ENCODE data around the gene MIEF2. TPM values are rescaled to one million over a fixed set of nuclear protein-coding genes. Genes with fewer than 3 reads are reported as not detected.

MIEF2 gene
- total and polyA plus RNA-seq, 12 donors = 4.1 to 46.6 (median 22.9) TPM

GRCh38 chr17:18231164-18231563 is 29.3 kb upstream of the MIEF2 start:
- Histone ChIP-seq H3K4me1 (replicated peaks in 1 of 2) (peaks cover 20 to 25% of the 10 kb centered on the region in 2 donors), H3K27me3 (no peaks in the 10 kb centered on the region), H3K36me3 (replicated peaks in 1 of 2) (peaks cover 0 to 15% of the 10 kb centered on the region in 2 donors), H3K27ac (no peak overlapping the region), H3K4me3 (no peak overlapping the region), H3K9me3 (replicated peaks in 1 of 3) (no peaks in the 10 kb centered on the region)
- TF ChIP-seq POLR2A (IDR thresholded peaks at IDR 0.05) (no peak), CTCF (IDR thresholded peaks at IDR 0.05) (no peak)
- peak in 1 of 7 donors; percentile 17 for DNase-seq
- intact Hi-C loops (cut with DNase I) = no loop called here
- 65 to 76% (median 73%) methylated on average over 7 to 9 of the region's 9 CpGs for WGBS, 4 donors

GRCh38 chr17:18233803-18234518 is 26.5 kb upstream of the MIEF2 start:
- DNase-seq = no peak
- Histone ChIP-seq H3K27me3 (no peaks in the 10 kb centered on the region), H3K9me3 (replicated peaks in 1 of 3) (no peaks in the 10 kb centered on the region), H3K4me3 (no peak overlapping the region), H3K36me3 (replicated peaks in 1 of 2) (peaks cover 0 to 32% of the 10 kb centered on the region in 2 donors), H3K27ac (peak overlapping the region in 2 of 5 donors; percentile 95), H3K4me1 (replicated peaks in 1 of 2) (peaks cover 16 to 17% of the 10 kb centered on the region in 2 donors)
- intact Hi-C loops (cut with DNase I) = no loop called here
- TF ChIP-seq POLR2A (IDR thresholded peaks at IDR 0.05) = no peak
- TF ChIP-seq CTCF (IDR thresholded peaks at IDR 0.05) = no peak
- 93 to 95% (median 94%) methylated on average over 4 to 22 of the region's 22 CpGs for WGBS, 4 donors

- DNase-seq = no peak
- intact Hi-C loops (cut with DNase I) = no loop called here
- Histone ChIP-seq H3K9me3 (replicated peaks in 1 of 3) (no peaks in the 10 kb centered on the region), H3K27ac (peak overlapping the region; percentile 64 to 95 (median 89)), H3K4me1 (replicated peaks in 1 of 2) (peaks cover 16 to 17% of the 10 kb centered on the region in 2 donors), H3K4me3 (no peak overlapping the region), H3K36me3 (replicated peaks in 1 of 2) (peaks cover 0 to 32% of the 10 kb centered on the region in 2 donors), H3K27me3 (no peaks in the 10 kb centered on the region)
- TF ChIP-seq CTCF (IDR thresholded peaks at IDR 0.05) = no peak
- TF ChIP-seq POLR2A (IDR thresholded peaks at IDR 0.05) = no peak
- 92 to 96% (median 93%) methylated on average over 5 to 22 of the region's 22 CpGs for WGBS, 4 donors
Observed at GRCh38 chr17:18234853-18235380, 25.5 kb upstream of the MIEF2 start.

- 37 to 44% (median 40%) methylated on average over 7 to 14 of the region's 14 CpGs for WGBS, 4 donors
- peaks cover 16 to 17% of the 10 kb centered on the region in 2 donors for H3K4me1 ChIP-seq (replicated peaks in 1 of 2)
- peak; percentile 89 to 93 (median 91) for DNase-seq
- H3K4me3 ChIP-seq = no peak overlapping the region
- H3K36me3 ChIP-seq (replicated peaks in 1 of 2) = peaks cover 0 to 32% of the 10 kb centered on the region in 2 donors
- H3K9me3 ChIP-seq (replicated peaks in 1 of 3) = no peaks in the 10 kb centered on the region
- peak; percentile 7 to 71 for TF ChIP-seq POLR2A (IDR thresholded peaks at IDR 0.05)
- TF ChIP-seq CTCF (IDR thresholded peaks at IDR 0.05) = no peak
- no peaks in the 10 kb centered on the region for H3K27me3 ChIP-seq
- peak overlapping the region; percentile 64 to 95 (median 89) for H3K27ac ChIP-seq
- intact Hi-C loops (cut with DNase I) = no loop called here
Observed at GRCh38 chr17:18235743-18236256, 24.7 kb upstream of the MIEF2 start.
